Myocyte (in vitro differentiated cells): ENCODE results near the gene CLEC9A. TPM values are rescaled to one million over a fixed set of nuclear protein-coding genes. Genes with fewer than 3 reads are reported as not detected.
"Not testable (repeated sequence)": the region's sequence is repeated elsewhere in the genome, so short reads cannot be mapped to it uniquely, and the experiment has no call there.

ENCODE experiments used
- DNase-seq: peaks from one replicate; pipeline ENCODE4 v3.0.0-alpha.2; 2012; ENCODE audit warnings: low read depth
- polyA plus RNA-seq: library from polyadenylated mRNA; unstranded; fragments of >200 nt; gene quantifications from one replicate; pipeline ENCODE4 v1.2.1, GENCODE V29; 2012; ENCODE audit warnings: missing spikeins
- total RNA-seq: library from RNA; depleted of rRNA; stranded (reverse); fragments of >200 nt; gene quantifications from 2 replicates; pipeline ENCODE4 v1.2.3, GENCODE V29; 2014

Gene CLEC9A
- not detected in 2 replicates for total RNA-seq
- polyA plus RNA-seq = not detected

DNA sequence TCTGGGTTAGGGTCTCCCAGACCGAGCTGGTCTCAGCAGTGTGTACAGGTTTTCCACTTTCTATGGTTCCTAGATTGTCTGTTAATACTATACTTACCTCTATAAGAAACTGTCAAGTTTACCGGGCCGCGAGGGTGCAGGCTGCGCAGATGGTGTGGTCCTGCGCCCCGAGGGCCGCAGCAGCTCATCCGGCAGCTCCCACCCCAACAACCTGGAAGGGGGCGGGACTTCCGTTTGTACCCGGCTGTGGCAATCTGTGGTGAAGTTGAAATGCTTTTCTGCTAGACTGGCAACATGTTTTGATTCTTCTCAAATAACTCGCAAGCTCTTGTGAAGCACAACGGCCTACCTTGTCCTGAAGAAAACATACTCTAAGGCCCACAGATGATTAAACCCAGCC lies at the start of gene CLEC9A:
Gene CLEC9A, plus strand, starts transcription at position 237 of the 400 bp plus-strand sequence. CDS start 22,006 bp downstream, outside the sequence.
- no peak for DNase-seq

GRCh38 chr12:9991876-9992275 lies 38.6 kb upstream of the CLEC9A start:
- DNase-seq = no peak

DNA sequence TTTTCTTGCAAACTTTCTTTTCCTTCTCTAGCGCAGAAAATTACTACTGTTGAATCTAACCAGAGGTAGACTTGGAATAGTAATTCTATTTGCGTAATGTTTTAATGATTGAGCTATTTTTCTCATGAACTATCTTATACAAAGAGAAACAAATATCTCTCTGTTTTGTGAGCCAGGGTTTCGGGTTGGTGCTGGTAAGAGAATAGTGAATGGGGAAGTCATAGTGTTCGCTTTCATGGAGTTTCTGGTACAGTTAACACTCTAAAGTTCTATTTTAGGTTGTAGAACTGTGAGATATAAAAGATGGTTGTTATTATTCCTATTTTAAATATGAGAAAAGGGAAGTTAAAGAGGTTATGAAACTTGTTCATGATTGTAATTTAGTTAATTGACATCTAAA lies 38.2 kb upstream of the CLEC9A start:
- no peak for DNase-seq

DNA sequence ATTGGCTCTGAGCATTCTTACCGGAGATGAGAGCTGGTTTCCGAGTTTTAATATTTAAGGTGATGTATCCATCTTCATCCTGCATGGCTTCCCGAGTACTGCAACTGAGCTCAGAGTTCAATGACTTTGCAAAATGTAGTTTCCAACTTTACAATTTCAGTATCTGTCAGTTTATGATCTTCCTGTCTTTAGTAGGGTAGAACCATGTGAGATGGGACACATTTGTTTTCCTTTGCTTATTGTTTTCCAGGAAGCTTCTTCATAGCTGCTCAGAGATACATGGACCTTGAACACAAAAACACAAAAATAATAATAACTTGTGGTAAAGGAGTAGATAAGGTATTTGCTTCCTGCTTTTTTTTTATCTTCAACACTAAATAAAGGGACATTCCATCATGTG lies 31.5 kb upstream of the CLEC9A start, which contains the start of gene CLEC1B:
Gene CLEC1B, minus strand, starts transcription at position 106 of the 400 bp plus-strand sequence. Its CDS starts 21 bp downstream, at position 85.
- no peak for DNase-seq

- DNase-seq = peak; percentile 3
Observed at GRCh38 chr12:10001171-10001776, 29.2 kb upstream of the CLEC9A start.

- no peak for DNase-seq
Observed at GRCh38 chr12:10012630-10013330, 17.7 kb upstream of the CLEC9A start.

DNA sequence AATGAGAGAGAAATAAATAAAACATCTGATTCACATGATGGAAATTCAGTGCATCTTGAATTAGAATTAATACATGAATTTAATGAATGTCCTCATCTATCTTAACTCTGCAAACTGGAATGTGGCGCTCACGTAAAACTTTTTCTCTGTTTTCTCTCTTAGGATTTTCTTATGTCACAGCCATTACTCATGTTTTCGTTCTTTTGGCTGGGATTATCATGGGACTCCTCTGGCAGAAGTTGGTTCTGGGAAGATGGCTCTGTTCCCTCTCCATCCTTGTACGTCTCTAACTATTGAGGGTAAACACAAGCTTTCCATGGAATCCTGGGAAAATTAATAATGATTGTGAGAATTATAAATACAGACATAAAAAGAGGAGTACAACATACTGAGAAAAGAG lies 15.0 kb upstream of the CLEC9A start:
- no peak for DNase-seq

DNA sequence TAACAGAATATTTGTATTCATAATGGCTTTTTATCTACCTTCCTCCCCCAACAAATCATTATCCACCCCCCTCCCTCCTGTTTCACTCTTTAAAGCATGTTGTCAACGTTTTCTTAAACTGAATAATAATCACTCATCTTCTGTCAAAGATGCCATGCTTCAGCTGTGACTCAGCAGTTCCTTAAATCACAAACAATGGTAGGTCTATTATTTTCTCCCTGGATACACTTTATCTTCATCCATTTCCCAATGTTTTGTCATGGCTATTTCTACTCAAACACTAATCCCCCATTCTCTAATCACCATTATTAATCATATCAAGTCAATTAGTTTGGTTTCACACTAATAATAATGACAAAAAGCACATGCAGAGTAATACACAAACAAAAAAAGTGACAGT lies 13.6 kb upstream of the CLEC9A start:
- DNase-seq = peak; percentile 5

- no peak for DNase-seq
Observed at GRCh38 chr12:10018386-10018785, 12.1 kb upstream of the CLEC9A start.

- no peak for DNase-seq
Observed at GRCh38 chr12:10021342-10021741, 9.1 kb upstream of the CLEC9A start.

- no peak for DNase-seq
Observed at GRCh38 chr12:10025236-10025635, 5.2 kb upstream of the CLEC9A start.

DNA sequence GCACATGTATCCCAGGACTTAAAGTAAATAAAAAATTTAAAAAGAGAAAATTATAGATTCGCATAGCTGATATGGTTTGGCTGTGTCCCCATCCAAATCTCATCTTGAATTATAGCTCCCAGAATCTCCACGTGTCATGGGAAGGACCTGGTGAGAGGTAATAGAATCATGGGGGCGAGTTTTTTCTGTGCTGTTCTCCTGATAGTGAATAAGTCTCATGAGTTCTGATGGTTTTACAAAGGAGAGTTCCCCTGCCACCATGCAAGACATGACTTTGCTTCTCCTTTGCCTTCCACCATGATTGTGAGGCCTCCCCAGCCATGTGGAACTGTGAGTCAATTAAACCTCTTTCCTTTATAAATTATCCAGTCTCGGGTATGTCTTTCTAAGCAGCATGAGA lies 3.8 kb upstream of the CLEC9A start:
- not testable (repeated sequence) for DNase-seq

- no peak for DNase-seq
Observed at GRCh38 chr12:10027311-10027710, 3.2 kb upstream of the CLEC9A start.

DNA sequence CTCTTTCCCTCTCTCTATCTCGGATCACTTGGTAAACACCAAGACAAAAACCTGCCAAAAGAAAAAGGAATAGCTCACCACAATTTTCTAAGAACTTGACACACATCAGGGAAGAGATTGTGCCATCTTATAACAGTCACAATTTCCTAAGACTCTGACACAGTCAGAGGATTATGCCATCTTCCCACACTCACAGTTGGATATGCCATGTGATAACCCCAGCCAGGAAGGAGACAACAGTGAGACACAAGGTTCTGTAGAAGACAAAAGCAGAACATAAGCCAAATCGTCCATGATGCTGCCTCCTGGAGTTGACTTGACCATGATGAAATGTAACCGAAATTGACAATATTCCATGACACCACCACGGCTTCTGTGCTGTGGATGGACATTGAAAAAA lies 2.8 kb upstream of the CLEC9A start:
- peak; percentile 7 for DNase-seq

- DNase-seq = no peak
Observed at GRCh38 chr12:10031321-10031720, 839 bp downstream of the CLEC9A start.

DNA sequence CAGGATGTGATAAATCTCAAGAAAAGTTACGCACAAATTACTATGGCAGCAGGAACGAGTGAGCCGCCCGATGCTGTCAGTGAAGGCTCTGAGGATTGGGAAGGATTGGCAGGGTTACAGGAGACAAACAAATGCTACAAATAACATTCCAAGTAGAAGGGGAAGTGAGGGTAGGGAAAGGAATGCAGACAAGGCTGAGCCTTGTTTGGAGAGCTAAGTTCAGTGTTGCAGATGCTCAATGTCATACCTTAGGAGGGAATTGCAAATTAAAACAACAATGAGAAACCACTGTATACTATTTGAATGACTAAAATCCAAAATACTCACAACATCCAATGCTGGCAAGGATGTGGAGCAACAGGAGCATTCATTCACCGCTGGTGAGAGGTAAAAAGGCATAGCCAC lies 1.3 kb downstream of the CLEC9A start:
- DNase-seq = peak; percentile 5

- DNase-seq = peak; percentile 7
Observed at GRCh38 chr12:10033783-10034545, 3.5 kb downstream of the CLEC9A start.

DNA sequence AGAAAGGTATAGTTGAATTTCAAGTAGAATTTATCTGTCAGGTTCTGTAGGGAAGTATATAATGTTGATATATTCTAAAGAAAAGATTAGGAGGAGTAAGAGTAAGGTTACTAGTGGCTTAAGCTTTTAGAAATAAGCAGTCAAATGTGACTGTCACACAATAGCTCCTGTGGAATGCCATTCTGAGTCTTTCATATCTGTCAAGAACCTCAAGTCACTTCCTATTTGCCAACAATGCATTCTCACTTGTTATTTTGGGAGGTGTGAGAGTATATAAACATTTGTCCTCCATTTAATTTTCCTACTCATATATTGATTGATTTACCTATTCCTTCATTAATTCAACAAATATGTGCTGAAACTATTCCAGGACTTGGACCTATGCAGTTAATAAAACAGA lies 11.7 kb downstream of the CLEC9A start:
- no peak for DNase-seq

DNA sequence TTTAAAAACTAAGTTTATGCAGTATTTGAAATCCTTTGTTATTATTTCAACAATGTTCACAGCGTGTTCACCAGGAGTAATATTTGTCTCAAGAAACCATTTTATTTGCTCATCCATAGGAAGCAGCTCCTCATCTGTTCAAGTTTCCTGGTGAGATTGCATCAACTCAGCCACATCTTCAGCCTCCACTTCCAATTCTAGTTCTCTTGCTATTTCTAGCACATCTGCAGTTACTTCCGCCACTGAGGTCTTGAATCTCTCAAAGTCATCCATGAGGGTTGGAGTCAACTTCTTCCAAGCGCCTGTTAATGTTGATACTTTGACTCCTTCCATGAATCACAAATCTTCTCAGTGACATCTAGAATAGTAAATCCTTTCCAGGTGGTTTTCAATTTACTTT lies 18.0 kb downstream of the CLEC9A start:
- DNase-seq = no peak

- no peak for DNase-seq
Observed at GRCh38 chr12:10052193-10052913, 21.9 kb downstream of the CLEC9A start.

DNA sequence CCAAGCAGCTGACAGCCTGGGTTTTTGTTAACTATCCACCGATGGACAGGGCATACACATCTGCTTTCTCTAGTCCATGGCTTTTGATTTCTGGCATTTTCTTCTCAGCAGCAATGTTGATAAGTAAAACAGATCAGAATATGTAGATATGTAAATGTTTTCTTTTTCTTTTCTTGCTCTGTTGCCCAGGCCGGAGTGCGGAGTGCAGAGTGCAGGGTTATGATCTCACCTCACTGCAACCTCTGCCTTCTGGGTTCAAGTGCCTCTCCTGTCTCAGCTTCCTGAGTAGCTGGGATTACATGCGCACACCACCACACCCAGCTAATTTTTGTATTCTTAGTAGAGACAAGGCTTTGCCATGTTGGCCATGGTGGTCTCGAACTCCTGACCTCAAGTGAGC lies 27.9 kb downstream of the CLEC9A start:
- no peak for DNase-seq
